GM18520 (cell line): ENCODE data around the gene CCR5AS.

Experiments used
- ATAC-seq: cut with Tn5 transposase; IDR thresholded peaks from one replicate; pipeline ENCODE4 v1.9.1; 2021; ENCODE audit not compliant: unreplicated experiment

CCR5AS gene

DNA sequence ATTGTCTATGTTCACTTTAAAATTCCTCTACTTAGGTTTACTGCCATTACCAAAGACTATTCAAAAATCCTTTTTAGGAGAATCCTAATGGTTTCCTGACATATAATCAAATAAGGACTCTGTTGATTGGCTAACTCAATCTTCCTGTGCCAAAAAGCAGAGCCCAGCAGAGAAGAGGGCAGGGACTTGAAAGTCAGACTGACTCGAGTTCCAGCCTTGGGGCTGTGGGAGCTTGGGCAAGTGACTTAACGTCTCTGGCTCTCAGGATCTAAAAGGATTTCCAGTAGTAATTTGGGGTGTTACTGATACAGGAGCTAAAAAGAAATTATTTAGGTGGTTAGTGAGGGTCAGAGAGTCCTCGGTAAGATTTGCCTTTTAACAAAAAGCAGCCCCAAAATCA lies 25.2 kb downstream of the CCR5AS start:
- no peak for ATAC-seq

DNA sequence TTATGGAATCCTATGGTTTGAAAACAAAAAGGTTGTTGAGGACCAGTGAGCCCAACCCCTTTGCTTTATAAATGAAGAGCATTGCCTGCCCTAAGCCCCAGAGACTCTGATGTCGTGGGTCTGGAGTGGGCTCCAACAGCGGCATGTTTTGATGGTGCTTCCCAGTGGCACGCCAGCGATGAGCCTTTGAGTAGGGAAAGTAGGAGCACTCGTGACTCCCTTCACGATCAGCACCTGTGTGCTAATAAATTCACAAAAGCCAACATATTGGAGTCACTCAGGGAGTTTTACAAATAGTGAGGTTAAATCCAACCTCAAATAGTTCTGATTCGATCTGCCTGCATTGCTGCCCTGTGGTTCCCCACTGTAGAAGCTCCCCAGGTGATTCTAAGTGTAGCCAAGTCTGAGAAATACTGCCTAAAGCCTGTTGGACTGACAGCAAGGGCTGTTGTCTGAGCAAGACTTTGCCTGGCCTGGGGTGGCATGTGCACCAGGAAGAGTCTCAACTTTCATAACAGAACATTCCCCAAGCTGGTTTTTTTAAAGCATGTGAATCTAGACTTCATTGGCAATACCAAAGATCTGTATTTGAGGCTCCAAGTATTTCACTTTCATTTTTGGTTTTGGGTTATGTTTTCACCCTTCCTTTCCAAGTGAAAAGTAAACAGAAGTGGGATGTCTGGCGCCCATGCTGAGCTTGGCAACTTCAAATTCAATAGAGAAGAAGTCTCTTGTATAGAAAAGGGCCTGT lies 26.2 kb downstream of the CCR5AS start:
- no peak for ATAC-seq

DNA sequence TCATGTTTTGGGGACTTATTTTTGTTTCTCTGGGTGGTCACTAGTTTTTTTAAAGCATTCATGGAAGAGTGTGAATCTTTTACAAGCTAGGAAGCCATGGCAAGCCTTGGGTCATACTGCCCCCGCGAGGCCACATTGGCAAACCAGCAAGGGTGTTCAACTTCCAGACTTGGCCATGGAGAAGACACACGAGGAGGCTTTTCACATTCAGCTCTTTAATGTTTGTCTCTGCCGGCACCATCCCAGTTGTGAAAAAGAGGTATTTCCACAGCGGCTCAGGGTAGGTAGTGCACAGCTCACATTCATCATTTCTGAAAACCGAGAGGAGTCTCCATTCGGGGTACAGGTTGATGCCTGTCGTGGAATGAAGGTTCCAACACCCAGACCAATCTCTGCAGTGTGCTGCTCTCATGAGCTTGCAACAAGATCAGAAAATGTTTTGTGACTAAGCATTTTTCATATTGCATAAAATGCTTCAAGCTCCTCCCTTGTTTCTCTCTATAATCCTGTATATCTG lies 28.4 kb downstream of the CCR5AS start:
- no peak for ATAC-seq

DNA sequence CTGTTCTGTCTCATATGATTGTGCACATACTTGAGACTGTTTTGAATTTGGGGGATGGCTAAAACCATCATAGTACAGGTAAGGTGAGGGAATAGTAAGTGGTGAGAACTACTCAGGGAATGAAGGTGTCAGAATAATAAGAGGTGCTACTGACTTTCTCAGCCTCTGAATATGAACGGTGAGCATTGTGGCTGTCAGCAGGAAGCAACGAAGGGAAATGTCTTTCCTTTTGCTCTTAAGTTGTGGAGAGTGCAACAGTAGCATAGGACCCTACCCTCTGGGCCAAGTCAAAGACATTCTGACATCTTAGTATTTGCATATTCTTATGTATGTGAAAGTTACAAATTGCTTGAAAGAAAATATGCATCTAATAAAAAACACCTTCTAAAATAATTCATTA lies 31.1 kb downstream of the CCR5AS start:
- ATAC-seq, result no peak

DNA sequence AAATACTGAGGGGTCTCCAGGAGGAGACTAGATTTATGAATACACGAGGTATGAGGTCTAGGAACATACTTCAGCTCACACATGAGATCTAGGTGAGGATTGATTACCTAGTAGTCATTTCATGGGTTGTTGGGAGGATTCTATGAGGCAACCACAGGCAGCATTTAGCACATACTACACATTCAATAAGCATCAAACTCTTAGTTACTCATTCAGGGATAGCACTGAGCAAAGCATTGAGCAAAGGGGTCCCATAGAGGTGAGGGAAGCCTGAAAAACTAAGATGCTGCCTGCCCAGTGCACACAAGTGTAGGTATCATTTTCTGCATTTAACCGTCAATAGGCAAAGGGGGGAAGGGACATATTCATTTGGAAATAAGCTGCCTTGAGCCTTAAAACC lies 31.6 kb downstream of the CCR5AS start:
- no peak for ATAC-seq

DNA sequence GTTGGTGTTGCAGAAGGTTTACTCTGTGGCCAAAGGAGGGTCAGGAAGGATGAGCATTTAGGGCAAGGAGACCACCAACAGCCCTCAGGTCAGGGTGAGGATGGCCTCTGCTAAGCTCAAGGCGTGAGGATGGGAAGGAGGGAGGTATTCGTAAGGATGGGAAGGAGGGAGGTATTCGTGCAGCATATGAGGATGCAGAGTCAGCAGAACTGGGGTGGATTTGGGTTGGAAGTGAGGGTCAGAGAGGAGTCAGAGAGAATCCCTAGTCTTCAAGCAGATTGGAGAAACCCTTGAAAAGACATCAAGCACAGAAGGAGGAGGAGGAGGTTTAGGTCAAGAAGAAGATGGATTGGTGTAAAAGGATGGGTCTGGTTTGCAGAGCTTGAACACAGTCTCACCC lies 32.1 kb downstream of the CCR5AS start:
- ATAC-seq, result no peak

DNA sequence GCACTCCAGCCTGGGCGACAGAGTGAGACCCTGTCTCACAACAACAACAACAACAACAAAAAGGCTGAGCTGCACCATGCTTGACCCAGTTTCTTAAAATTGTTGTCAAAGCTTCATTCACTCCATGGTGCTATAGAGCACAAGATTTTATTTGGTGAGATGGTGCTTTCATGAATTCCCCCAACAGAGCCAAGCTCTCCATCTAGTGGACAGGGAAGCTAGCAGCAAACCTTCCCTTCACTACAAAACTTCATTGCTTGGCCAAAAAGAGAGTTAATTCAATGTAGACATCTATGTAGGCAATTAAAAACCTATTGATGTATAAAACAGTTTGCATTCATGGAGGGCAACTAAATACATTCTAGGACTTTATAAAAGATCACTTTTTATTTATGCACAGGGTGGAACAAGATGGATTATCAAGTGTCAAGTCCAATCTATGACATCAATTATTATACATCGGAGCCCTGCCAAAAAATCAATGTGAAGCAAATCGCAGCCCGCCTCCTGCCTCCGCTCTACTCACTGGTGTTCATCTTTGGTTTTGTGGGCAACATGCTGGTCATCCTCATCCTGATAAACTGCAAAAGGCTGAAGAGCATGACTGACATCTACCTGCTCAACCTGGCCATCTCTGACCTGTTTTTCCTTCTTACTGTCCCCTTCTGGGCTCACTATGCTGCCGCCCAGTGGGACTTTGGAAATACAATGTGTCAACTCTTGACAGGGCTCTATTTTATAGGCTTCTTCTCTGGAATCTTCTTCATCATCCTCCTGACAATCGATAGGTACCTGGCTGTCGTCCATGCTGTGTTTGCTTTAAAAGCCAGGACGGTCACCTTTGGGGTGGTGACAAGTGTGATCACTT lies 34.1 kb downstream of the CCR5AS start:
- ATAC-seq, result no peak

DNA sequence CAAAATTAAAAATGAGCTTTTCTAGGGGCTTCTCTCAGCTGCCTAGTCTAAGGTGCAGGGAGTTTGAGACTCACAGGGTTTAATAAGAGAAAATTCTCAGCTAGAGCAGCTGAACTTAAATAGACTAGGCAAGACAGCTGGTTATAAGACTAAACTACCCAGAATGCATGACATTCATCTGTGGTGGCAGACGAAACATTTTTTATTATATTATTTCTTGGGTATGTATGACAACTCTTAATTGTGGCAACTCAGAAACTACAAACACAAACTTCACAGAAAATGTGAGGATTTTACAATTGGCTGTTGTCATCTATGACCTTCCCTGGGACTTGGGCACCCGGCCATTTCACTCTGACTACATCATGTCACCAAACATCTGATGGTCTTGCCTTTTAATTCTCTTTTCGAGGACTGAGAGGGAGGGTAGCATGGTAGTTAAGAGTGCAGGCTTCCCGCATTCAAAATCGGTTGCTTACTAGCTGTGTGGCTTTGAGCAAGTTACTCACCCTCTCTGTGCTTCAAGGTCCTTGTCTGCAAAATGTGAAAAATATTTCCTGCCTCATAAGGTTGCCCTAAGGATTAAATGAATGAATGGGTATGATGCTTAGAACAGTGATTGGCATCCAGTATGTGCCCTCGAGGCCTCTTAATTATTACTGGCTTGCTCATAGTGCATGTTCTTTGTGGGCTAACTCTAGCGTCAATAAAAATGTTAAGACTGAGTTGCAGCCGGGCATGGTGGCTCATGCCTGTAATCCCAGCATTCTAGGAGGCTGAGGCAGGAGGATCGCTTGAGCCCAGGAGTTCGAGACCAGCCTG lies 35.1 kb downstream of the CCR5AS start:
- ATAC-seq, result no peak

DNA sequence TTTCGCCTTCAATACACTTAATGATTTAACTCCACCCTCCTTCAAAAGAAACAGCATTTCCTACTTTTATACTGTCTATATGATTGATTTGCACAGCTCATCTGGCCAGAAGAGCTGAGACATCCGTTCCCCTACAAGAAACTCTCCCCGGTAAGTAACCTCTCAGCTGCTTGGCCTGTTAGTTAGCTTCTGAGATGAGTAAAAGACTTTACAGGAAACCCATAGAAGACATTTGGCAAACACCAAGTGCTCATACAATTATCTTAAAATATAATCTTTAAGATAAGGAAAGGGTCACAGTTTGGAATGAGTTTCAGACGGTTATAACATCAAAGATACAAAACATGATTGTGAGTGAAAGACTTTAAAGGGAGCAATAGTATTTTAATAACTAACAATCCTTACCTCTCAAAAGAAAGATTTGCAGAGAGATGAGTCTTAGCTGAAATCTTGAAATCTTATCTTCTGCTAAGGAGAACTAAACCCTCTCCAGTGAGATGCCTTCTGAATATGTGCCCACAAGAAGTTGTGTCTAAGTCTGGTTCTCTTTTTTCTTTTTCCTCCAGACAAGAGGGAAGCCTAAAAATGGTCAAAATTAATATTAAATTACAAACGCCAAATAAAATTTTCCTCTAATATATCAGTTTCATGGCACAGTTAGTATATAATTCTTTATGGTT lies 35.9 kb downstream of the CCR5AS start, which contains the start of gene CCR5:
Gene CCR5, plus strand, starts transcription at position 108 of the 680 bp plus-strand sequence. CDS start 1,957 bp downstream, outside the sequence.
- ATAC-seq, result no peak

DNA sequence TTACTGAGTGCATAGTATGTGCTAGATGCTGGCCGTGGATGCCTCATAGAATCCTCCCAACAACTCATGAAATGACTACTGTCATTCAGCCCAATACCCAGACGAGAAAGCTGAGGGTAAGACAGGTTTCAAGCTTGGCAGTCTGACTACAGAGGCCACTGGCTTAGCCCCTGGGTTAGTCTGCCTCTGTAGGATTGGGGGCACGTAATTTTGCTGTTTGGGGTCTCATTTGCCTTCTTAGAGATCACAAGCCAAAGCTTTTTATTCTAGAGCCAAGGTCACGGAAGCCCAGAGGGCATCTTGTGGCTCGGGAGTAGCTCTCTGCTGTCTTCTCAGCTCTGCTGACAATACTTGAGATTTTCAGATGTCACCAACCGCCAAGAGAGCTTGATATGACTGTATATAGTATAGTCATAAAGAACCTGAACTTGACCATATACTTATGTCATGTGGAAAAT lies 37.2 kb downstream of the CCR5AS start:
- ATAC-seq, result peak; percentile 63

DNA sequence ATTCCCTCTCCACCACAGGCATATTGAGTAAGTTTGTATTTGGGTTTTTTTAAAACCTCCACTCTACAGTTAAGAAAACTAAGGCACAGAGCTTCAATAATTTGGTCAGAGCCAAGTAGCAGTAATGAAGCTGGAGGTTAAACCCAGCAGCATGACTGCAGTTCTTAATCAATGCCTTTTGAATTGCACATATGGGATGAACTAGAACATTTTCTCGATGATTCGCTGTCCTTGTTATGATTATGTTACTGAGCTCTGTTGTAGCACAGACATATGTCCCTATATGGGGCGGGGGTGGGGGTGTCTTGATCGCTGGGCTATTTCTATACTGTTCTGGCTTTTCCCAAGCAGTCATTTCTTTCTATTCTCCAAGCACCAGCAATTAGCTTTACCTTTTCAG lies 37.7 kb downstream of the CCR5AS start:
- no peak for ATAC-seq

DNA sequence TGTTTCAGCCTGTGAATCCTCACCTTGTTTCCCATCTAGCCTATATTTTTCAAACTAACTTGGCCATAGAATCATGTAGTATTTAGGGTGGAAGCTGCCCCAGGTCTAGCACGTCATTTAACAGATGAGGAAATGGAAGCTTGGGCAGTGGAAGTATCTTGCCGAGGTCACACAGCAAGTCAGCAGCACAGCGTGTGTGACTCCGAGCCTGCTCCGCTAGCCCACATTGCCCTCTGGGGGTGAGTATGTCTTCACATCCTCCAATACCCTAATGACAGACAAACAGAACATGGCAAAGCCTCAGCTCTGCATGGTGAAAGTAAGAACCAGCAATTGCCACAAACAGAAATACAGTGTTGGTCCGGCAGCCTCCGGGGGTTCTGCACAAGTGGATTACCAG lies 38.3 kb downstream of the CCR5AS start:
- no peak for ATAC-seq

DNA sequence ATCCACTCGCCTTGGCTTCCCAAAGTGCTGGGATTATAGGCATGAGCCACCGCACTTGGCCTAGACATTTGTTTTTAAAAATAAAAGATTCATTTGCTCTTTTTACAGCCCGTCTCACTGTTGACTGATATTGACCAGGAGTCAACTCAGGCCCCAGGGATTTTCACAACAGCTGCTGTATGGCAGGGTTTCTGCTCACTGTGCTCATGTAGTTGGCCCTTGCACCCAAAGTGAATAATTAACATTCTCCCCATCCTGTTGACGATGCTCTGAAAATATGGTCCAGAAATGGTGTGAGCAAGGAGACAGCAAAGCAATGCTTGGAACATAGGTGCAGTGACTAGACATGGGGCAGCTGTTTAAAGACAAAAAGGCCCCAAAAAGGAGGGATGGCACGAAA lies 39.1 kb downstream of the CCR5AS start:
- no peak for ATAC-seq

DNA sequence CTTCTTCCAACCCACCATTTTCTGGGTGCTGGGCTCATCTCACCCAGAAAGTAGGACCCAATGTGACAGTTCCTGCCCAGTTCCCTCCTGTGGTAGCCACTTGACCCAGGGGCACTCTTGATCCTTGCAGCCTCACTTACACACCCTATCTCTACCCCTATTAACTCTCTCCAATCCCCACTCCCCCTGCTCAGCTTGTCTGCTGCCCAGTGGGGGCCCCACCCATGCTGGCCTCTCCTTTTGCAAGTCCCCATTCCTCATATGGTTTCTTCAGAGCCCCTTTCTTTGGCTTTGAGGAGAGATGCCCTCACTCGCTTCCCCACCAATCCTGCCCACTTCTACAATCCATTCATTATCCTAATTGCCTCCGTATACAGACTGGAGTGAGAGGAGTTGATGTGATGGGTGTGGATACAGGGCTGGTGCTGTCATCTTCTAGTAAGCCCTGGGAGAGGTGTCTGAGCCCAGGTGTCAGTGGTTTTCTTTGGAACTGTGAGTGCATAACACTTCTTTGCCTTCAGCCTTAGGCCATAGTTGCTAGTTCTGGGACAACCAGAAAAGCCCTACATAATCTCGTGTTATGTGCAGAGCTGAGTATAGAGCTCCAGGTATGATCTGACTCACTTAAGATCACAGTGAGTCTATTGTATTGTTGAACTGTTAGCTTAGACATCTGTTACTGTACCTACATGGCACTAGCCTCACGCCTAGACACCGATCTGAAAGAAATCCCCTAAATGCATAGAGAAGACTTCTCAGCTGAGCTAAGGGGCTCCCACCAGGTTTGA lies 40.9 kb downstream of the CCR5AS start:
- no peak for ATAC-seq

DNA sequence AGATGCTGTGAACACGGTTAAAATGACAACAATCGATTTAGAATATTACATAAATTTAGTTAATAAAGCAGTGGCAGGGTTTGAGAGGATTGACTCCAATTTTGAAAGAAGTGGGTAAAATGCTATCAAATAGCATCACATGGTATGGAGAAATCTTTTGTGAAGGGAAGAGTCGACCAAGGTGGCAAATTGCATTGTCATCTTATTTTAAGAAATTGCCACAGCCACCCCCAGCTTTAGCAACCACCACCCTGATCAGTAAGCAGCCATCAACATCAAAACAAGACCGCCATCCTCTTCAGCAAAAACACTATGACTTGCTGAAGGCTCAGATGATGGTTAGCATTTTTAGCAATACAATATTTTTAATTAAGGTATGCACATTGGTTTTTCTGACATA lies 41.8 kb downstream of the CCR5AS start:
- no peak for ATAC-seq

DNA sequence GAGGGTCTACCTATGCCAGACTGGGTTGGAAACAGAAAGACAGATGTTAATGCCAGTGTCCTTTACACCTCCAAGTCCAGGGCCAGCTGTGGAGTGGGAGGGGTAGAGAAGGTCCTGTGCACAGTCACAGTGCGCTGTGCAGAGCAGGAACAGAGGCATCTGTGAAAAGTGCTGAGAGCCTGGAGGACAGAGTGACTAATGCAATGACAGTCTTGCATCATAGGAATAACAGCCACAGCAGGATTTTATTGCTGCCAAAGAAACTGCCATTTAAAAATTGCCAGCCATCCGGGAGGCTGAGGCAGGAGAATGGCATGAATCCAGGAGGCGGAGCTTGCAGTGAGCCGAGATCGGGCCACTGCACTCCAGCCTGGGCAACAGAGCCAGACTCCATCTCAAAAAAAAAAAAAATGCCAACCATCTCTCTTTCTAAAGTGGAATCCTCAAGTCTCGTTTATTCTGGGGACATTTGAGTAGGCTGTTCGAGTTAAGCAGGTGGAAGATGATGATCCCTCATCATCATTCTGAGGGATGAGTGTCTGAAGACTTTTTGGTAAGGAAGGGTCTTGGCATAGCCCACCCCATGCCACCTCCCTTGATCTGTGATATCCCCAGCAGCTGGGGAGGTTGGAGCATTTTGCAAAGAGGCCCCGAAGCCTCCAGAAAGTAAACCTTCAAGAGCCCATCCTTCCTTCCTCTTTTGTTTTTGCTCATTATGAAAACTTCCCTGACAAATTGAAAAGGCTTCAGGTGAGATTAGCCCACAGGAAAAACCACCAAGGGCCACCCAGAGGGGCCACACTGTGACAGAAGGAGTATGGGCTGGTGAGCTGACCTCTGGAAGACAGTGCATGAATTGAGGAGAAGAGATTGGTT lies 45.2 kb downstream of the CCR5AS start:
- no peak for ATAC-seq

DNA sequence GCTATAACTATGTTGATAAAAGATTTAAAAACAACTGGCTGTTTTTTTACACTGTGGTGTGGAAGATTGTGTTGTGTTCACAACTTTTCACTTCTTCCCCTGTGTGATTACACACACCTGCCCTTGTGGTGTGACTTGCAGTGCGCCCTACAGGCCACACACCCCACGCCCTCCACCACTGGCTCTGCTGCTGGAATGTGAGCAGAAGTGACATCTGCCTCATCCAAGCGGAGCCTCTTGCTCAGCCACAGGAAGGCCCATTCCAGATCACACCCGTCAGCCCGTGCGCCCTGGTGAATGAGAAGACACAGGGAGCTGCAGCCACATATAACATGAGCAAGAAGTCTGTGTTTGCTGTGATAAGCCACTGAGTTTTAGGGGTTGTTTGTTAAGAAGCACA lies 46.0 kb downstream of the CCR5AS start:
- ATAC-seq, result no peak

DNA sequence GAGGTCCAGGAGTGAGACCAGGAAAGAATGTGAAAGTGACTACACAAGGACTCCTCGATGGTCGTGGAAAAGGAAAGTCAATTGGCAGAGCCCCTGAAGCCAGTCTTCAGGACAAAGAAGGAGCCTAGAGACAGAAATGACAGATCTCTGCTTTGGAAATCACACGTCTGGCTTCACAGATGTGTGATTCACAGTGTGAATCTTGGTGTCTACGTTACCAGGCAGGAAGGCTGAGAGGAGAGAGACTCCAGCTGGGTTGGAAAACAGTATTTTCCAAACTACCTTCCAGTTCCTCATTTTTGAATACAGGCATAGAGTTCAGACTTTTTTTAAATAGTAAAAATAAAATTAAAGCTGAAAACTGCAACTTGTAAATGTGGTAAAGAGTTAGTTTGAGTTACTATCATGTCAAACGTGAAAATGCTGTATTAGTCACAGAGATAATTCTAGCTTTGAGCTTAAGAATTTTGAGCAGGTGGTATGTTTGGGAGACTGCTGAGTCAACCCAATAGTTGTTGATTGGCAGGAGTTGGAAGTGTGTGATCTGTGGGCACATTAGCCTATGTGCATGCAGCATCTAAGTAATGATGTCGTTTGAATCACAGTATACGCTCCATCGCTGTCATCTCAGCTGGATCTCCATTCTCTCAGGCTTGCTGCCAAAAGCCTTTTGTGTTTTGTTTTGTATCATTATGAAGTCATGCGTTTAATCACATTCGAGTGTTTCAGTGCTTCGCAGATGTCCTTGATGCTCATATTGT lies 47.0 kb downstream of the CCR5AS start:
- ATAC-seq, result no peak
